ENCODE data around the gene STX5.
A peak's percentile ranks its signal among the peaks of the same experiment; 100 is the strongest.

DNA sequence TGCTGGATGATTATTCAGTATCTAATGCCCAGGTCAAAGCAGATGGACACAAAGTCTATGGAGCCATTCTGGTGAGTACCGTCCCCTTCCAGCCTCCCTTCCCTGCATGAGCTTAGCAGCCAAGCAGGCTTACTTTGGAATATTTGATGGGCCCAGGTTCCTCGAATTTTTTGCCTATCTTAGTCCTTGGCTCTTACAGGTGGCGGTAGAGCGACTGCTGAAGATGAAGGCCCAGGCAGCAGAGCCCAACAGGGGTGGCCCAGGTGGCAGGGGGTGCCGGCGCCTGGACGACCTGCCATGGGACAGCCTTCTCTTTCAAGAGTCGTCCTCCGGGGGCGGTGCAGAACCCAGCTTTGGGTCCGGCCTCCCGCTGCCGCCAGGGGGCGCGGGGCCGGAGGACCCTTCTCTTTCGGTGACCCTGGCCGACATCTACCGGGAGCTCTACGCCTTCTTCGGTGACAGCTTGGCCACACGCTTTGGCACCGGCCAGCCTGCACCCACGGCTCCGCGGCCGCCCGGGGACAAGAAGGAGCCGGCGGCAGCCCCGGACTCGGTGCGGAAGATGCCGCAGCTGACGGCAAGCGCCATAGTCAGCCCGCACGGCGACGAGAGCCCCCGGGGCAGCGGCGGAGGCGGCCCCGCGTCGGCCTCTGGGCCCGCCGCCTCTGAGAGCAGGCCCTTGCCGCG lies 45.4 kb downstream of the STX5 start:
- TF ChIP-seq, protein P1, sequence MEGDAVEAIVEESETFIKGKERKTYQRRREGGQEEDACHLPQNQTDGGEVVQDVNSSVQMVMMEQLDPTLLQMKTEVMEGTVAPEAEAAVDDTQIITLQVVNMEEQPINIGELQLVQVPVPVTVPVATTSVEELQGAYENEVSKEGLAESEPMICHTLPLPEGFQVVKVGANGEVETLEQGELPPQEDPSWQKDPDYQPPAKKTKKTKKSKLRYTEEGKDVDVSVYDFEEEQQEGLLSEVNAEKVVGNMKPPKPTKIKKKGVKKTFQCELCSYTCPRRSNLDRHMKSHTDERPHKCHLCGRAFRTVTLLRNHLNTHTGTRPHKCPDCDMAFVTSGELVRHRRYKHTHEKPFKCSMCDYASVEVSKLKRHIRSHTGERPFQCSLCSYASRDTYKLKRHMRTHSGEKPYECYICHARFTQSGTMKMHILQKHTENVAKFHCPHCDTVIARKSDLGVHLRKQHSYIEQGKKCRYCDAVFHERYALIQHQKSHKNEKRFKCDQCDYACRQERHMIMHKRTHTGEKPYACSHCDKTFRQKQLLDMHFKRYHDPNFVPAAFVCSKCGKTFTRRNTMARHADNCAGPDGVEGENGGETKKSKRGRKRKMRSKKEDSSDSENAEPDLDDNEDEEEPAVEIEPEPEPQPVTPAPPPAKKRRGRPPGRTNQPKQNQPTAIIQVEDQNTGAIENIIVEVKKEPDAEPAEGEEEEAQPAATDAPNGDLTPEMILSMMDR (IDR thresholded peaks at IDR 0.05): peak; percentile 96
- TF ChIP-seq ZFX (IDR thresholded peaks at IDR 0.05; ENCODE audit: borderline replicate concordance): no peak
